Measurements from ENCODE around the gene ZNF76. TPM values are rescaled to one million over a fixed set of nuclear protein-coding genes. Genes with fewer than 3 reads are reported as not detected.

ZNF76 gene
- total and polyA plus RNA-seq, 4 donors: 10.6 to 18.4 (median 12.4) TPM

GRCh38 chr6:35343835-35344550, 84.5 kb downstream of the ZNF76 start:
- H3K4me1 ChIP-seq (ENCODE audit: control insufficient read depth in 4 of 4, insufficient read depth in 4 of 4, low read length in 3 of 4): peaks cover 0 to 26% (median 22%) of the 10 kb centered on the region in 4 donors
- no peaks in the 10 kb centered on the region for H3K27me3 ChIP-seq (ENCODE audit: control insufficient read depth in 4 of 4, insufficient read depth in 4 of 4, low read length in 3 of 4)
- 68% methylated on average over 6 of the region's 6 CpGs for WGBS
- H3K9ac ChIP-seq (ENCODE audit: low read depth in 1 of 2, low read length in 2 of 2): peak overlapping the region in 1 of 2 donors; percentile 77
- DNase-seq (ENCODE audit: low spot score): no peak
- H3K36me3 ChIP-seq (ENCODE audit: control insufficient read depth in 4 of 4, insufficient read depth in 3 of 4, low read depth in 1 of 4, low read length in 3 of 4): peaks cover 0 to 18% (median 11%) of the 10 kb centered on the region in 4 donors
- peak overlapping the region; percentile 83 to 84 for H3K27ac ChIP-seq (ENCODE audit: low read depth in 1 of 2, low read length in 2 of 2)
- TF ChIP-seq HNF4A (conservative IDR thresholded peaks at IDR 0.05) (peak in 1 of 2 donors; percentile 5), MAX (IDR thresholded peaks at IDR 0.05) (peak; percentile 26), EGR1 (IDR thresholded peaks at IDR 0.05; ENCODE audit: low read depth in 2 of 2) (no peak)
- H3K4me3 ChIP-seq (ENCODE audit: low read depth in 1 of 3, low read length in 3 of 3): peak overlapping the region; percentile 73 to 91 (median 86)
- no peaks in the 10 kb centered on the region for H3K9me3 ChIP-seq (ENCODE audit: control insufficient read depth in 4 of 4, low read length in 3 of 4)

Other genes with a start within 250 kb of the ZNF76 start
- gene TCP11, start 118.4 kb upstream of the ZNF76 start, total RNA-seq: under 1 TPM in 1 of 2 donors, not detected in 1; 0.19 TPM
- under 1 TPM in 1 of 2 donors, not detected in 1; 0.05 TPM for gene TCP11, start 118.4 kb upstream of the ZNF76 start, polyA plus RNA-seq
- under 1 TPM; 0.08 to 0.09 TPM for gene SCUBE3, start 45.8 kb upstream of the ZNF76 start, total RNA-seq
- under 1 TPM; 0.03 to 0.06 TPM for gene SCUBE3, start 45.8 kb upstream of the ZNF76 start, polyA plus RNA-seq
- 1 to 10 TPM; 3.3 to 6.3 TPM for gene DEF6, start 38.1 kb downstream of the ZNF76 start, total RNA-seq
- 1 to 10 TPM; 1.0 to 1.6 TPM for gene DEF6, start 38.1 kb downstream of the ZNF76 start, polyA plus RNA-seq
- gene PPARD, start 82.8 kb downstream of the ZNF76 start, total RNA-seq: 1 to 10 TPM; 2.1 to 7.3 TPM
- gene PPARD, start 82.8 kb downstream of the ZNF76 start, polyA plus RNA-seq: 1 to 10 TPM; 2.8 to 7.8 TPM
- gene FANCE, start 192.6 kb downstream of the ZNF76 start, total RNA-seq: 1 to 10 TPM in 1 of 2 donors, under 1 TPM in 1; 0.84 to 4.2 TPM
- gene FANCE, start 192.6 kb downstream of the ZNF76 start, polyA plus RNA-seq: under 1 TPM; 0.11 to 0.74 TPM
- gene RPL10A, start 208.7 kb downstream of the ZNF76 start, total RNA-seq: 1,000 to 10,000 TPM in 1 of 2 donors, 100 to 1,000 TPM in 1; 363 to 1,235 TPM
- gene RPL10A, start 208.7 kb downstream of the ZNF76 start, polyA plus RNA-seq: 100 to 1,000 TPM; 213 to 694 TPM
- 1 to 10 TPM; 1.9 to 5.8 TPM for gene TEAD3, start 237.3 kb downstream of the ZNF76 start, total RNA-seq
- 1 to 10 TPM; 3.3 to 6.8 TPM for gene TEAD3, start 237.3 kb downstream of the ZNF76 start, polyA plus RNA-seq

All from liver (tissue), 9 donors.